Mucosa of gallbladder (tissue), 1 donor: Measurements from ENCODE around the gene EN2. TPM values are rescaled to one million over a fixed set of nuclear protein-coding genes. Genes with fewer than 3 reads are reported as not detected.

Source experiments
- DNase-seq: peaks from one replicate; pipeline ENCODE4 v3.0.0-alpha.2; 2020; ENCODE audit warnings: low spot score
- total RNA-seq: library from RNA; stranded (reverse); gene quantifications from one replicate; pipeline ENCODE4 v1.2.1, GENCODE V29; 2021
- donor health status: DM: no; HTN: no; CAD: no.

The EN2 gene
- total RNA-seq, 1 donor from 2014 or later = not detected

GRCh38 chr7:155464183-155464582, 6.3 kb downstream of the EN2 start:
- DNase-seq = no peak

- no peak for DNase-seq
Observed at GRCh38 chr7:155464948-155465739, 7.2 kb downstream of the EN2 start.

GRCh38 chr7:155465761-155466141, 7.8 kb downstream of the EN2 start:
- DNase-seq = no peak

- no peak for DNase-seq
Observed at GRCh38 chr7:155466142-155466813, 8.3 kb downstream of the EN2 start.

GRCh38 chr7:155466814-155467733, 9.1 kb downstream of the EN2 start:
- DNase-seq = no peak

GRCh38 chr7:155467846-155468784, 10.2 kb downstream of the EN2 start:
- no peak for DNase-seq

- DNase-seq = no peak
Observed at GRCh38 chr7:155468785-155469148, 10.8 kb downstream of the EN2 start.

GRCh38 chr7:155469311-155470185, 11.6 kb downstream of the EN2 start:
- DNase-seq = no peak

GRCh38 chr7:155470186-155470487, 12.2 kb downstream of the EN2 start:
- DNase-seq = no peak

- DNase-seq = no peak
Observed at GRCh38 chr7:155470686-155471638, 13.0 kb downstream of the EN2 start.

GRCh38 chr7:155471718-155472117, 13.8 kb downstream of the EN2 start:
- DNase-seq = no peak

GRCh38 chr7:155477476-155477875, 19.5 kb downstream of the EN2 start:
- no peak for DNase-seq

GRCh38 chr7:155481764-155482163, 23.8 kb downstream of the EN2 start:
- no peak for DNase-seq

GRCh38 chr7:155482511-155483183, 24.7 kb downstream of the EN2 start:
- no peak for DNase-seq

- no peak for DNase-seq
Observed at GRCh38 chr7:155483245-155483644, 25.3 kb downstream of the EN2 start.

GRCh38 chr7:155483868-155484325, 26.0 kb downstream of the EN2 start:
- no peak for DNase-seq

- no peak for DNase-seq
Observed at GRCh38 chr7:155484483-155485399, 26.8 kb downstream of the EN2 start.
